T47D (cell line): ENCODE measurements around the gene KCNA10.
A peak's percentile ranks its signal among the peaks of the same experiment; 100 is the strongest.

Experiments used
- DNase-seq, 2 experiments: peaks; one replicate each; pipeline versions ENCODE4 v3.0.0 to v3.0.0-alpha.2; 2011 to 2012; ENCODE audit warnings: low read depth in 1 of 2, low spot score in 1 of 2
- JUND ChIP-seq: IDR thresholded peaks from 2 replicates; pipeline ENCODE4 v1.6.1; 2012; ENCODE audit warnings: low read depth
- in situ Hi-C: cut with HindIII; loops from 2 replicates; pipeline ENCODE4 v1.10.0; 2016; ENCODE audit warnings: low sequenced_read_pairs, low pct_unique_long_range_greater_than_20kb

The KCNA10 gene

GRCh38 chr1:110504226-110504625 is 14.7 kb downstream of the KCNA10 start:
- no peak for DNase-seq
- in situ Hi-C loops: no loop called here
- no peak for TF ChIP-seq JUND

DNA sequence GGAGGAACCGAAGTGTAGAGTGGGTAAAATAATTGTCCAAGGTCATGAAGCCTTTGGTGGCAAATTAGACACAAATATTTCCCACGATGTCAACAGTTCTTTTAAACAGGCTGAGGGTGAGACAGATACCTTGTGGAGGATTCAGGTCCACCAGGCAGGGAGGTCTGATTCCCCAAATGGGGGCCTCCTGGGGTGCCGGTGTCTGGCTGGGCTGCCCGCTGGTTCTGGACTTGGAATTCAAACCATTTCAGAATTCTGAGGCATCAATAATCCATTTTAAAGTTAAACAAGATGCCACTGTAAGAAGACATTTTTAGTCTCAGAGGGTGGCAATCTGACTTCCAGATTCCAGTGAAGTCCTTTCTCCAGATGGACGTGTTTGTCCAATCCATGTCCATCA is 15.5 kb downstream of the KCNA10 start:
- no peak for TF ChIP-seq JUND
- in situ Hi-C loops: no loop called here
- DNase-seq: no peak

DNA sequence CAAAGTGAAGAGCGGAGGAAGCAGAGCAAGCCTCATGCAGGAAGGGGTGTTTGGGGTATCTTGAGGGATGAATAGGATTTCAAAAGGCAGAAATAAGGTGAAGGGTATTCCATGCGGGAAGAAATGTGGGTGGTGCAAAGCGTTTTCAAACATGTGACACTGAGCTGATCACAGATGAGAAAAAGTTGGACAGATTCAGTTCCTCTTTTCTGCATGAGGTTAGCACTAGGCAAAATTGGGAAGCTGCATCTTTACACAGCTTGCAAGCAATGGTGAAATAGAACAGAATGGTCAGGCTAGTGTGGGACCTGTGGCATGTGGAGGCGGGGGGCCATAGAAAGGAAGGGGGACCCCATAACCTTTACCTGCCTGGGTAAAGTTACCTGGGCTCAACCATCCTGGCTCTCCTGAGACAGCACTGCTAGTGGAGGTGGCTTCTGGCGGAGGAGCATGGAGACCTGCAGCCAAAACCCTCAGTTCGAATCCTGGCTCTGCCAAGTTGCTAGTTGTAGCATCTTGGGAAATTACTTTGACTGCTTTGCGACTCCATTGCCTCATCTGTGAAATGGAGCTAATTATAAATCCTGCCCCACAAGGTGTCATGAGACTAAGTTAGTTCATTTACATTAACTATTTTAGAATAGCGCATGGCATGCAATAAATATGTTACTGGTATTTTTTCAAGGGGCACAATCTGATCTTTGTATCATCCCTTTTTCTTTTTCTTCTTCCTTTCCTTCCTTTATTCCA is 16.4 kb downstream of the KCNA10 start:
- in situ Hi-C loops: no loop called here
- TF ChIP-seq JUND: no peak
- DNase-seq: no peak

- TF ChIP-seq JUND: no peak
- DNase-seq: no peak
- in situ Hi-C loops: no loop called here
These were observed 17.4 kb downstream of the KCNA10 start for GRCh38 chr1:110501488-110502132.

DNA sequence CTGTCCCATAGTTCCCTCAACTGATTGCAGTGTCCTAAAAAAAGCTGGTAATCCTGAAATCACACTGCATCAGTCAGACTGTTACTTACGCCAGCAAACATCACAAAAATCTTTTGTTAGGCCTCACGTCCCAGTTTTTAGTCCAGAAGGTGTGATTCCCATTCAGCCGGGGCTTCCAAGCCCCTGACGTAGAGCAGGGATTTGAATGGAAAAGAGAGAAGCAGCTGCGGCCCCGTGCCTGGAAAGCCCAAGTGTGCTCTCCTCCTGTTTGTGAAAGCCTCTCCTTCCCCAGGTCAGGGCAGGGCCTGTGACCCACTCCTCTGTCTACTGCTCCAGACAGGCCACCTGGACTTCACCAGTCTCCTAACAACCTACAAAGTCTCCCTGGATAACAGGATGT is 20.7 kb downstream of the KCNA10 start:
- no peak for TF ChIP-seq JUND
- in situ Hi-C loops: no loop called here
- DNase-seq: no peak

- TF ChIP-seq JUND: no peak
- in situ Hi-C loops: no loop called here
These were observed 22.9 kb downstream of the KCNA10 start for GRCh38 chr1:110495926-110496600.

DNA sequence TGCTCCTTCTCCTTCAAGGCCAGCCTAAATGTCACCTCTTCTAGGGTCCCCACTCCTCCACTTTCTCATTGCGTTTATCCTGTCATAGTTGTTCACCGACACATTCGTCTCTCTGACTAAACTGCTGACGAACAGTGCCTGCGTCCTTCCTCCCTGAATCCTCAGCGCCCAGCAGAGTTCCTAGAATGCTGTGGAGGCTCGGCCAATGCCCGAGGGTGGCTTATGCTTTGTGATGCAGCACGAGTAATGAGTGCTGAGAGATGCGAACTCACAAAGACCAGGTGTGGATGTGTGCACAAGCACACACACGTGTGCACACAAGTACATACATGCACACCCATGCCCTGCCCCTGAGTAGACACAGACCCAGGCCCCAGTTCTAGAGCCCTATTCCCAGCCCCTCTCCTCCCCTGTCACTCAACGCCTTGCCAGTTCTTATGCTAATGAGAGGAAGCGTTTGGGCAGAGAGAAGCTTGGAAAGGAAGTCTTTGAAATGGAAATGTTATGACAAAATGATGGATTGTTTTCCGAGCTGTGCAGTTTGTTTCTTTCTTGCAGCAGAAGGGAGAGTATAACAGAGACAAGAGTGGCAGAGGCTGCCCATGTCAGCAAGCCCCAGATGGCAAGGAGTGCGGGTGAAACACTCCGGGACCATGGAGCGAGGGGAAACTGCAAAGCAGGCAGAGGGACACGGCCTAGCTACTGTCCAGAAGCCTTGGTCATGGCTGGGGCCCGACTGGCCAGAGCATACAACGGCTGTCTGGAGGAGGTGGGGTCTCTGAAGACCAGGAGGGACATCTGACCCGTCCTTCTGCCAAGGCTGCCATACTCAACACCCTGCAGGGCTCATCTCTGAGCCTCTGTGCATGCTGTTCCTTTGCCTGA is 24.2 kb downstream of the KCNA10 start:
- TF ChIP-seq JUND: no peak
- in situ Hi-C loops: no loop called here
- DNase-seq: no peak

More at GRCh38 chr1:110495926-110496600, 22.9 kb downstream of the KCNA10 start:
- peak; percentile 60 to 75 for DNase-seq

DNA sequence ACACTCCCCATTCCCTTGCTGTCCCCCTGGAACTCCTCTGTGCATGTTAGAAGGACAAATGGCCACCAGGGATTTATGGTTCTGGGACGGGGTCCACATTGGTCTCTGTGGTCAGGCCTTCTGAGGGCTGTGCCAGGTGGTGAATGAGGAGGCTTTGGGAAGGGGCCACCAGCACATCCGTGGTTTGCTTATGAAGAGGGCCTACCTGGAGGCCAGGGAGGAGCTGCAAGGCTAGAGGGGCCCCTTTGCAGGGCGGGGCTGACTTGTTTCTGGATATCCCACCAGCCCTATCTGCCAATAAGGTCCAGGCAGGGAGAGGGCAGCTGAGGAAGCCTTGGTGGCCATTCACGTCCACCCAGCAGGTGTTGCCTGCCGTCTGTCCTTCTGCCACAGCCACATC is 24.9 kb downstream of the KCNA10 start:
- in situ Hi-C loops: no loop called here
- TF ChIP-seq JUND: no peak
- no peak for DNase-seq

- no peak for DNase-seq
- in situ Hi-C loops: no loop called here
- no peak for TF ChIP-seq JUND
These were observed 25.8 kb downstream of the KCNA10 start for GRCh38 chr1:110493059-110493699.

- TF ChIP-seq JUND: no peak
- in situ Hi-C loops: no loop called here
- DNase-seq: no peak
These were observed 26.4 kb downstream of the KCNA10 start for GRCh38 chr1:110492573-110492972.

GRCh38 chr1:110490791-110491451 is 28.1 kb downstream of the KCNA10 start:
- TF ChIP-seq JUND: no peak
- in situ Hi-C loops: no loop called here
- DNase-seq: no peak
